ENCODE results near the gene C3orf18.
"Not testable (repeated sequence)": the region's sequence is repeated elsewhere in the genome, so short reads cannot be mapped to it uniquely, and the experiment has no call there.

The C3orf18 gene

DNA sequence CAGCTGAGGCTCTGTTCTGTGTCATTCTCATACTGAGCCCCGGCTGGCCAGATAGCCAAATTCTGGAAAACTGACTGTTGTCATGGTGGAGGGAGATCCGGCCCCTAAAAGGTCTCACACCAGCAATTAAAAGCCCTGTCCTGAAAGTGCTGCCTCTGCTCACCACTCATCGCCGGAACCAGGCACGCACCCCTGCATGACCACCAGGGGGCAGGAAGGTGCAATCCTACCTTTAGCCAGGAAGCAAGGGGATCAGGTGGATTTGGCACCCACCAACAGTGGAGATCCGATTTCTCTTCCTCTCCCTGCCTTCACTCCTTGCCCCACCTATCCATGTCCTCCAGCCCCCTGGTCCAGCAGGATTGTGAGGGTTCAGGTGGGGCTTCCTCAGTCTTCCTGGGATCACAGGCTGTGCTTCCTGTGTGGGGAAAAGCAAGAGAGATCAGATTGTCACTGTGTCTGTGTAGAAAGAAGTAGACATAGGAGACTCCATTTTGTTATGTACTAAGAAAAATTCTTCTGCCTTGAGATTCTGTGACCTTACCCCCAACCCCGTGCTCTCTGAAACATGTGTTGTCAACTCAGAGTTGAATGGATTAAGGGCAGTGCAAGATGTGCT lies 48.0 kb downstream of the C3orf18 start:
- peak; percentile 59 for DNase-seq

GRCh38 chr3:50518436-50518835 lies 49.1 kb downstream of the C3orf18 start:
- no peak for DNase-seq

DNA sequence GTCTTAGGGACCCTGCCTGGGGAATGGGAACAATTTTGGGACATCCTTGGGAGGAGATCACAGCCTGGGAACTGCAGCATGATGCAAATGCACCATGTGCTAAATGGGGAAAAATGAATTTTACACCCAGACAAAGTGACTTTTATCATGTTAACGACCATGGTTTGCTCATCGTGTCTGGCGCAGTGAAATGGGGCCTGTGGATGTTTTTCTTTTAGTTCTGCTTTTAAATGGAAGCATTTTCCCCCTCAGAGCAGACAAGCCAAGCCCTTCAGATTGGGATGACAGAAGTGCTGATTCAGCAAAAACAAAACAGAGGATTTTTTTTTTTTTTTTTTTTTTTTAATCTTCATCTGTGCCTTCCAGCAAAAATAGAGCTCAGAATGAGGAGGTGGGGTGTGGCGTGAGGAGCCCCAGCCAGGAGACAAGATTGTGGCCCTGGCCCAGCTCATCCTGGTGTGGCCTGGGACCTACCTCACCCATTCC lies 49.8 kb downstream of the C3orf18 start:
- DNase-seq = no peak

DNA sequence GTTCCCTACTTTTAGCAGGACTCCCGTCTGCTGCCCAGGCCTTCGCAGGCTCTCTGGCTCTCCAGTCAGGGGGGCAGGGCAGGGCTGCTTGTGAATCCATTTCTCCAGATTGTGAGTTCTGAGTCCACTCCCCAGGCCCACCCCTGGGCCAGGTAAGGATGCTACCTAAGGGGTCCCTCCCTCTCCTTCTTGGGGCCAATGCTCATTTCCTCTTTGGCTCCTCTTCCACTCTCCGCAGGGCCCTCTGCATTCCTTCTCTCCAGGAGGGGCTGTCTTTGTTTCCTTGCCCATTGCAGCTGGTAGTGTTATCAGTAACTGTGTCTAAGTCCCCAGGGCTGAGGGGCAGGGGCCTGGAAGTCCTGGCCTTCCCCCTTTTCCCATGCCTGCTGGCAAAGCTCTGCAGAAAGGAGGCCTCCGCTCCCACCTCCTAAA lies 51.1 kb downstream of the C3orf18 start:
- no peak for DNase-seq

GRCh38 chr3:50515565-50516439 lies 51.7 kb downstream of the C3orf18 start:
- no peak for DNase-seq

DNA sequence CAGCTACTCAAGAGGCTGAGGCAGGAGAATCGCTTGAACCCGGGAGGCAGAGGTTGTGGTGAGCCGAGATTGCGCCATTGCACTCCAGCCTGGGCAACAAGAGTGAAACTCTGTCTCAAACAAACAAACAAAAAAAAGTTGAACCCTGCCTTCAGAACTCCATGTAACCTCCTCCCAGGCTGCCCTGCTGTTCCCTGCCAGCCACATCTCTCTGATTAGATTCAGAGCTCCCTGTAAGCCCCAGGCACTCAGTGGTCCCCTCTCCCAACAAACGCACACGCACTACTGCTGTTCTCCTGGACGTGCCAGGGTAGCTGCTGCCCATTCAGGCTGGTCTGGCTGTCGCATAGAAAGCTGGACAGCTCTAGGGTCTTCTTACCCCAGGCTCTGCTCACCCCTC lies 54.6 kb downstream of the C3orf18 start:
- DNase-seq = not testable (repeated sequence)

DNA sequence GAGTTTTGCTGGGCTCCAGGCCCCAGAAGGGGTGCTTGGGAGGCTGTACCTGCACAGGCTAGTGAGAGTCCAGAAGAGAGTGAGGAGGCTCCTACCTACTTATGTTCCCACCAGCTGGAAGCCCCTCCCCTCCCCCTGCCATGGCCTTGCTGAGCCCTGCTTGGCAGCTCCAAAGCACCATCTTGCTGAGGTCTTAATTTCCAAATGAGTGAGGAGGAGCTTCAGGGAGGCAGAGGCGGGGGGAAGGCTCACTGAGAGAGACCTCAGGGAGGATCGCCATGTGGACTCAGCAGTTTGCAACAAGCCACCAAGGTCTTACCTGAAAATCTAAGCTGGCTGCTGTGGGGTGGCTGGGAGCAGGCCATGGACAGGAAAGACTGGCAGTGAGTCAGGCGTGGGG lies 55.4 kb downstream of the C3orf18 start:
- no peak for DNase-seq

DNA sequence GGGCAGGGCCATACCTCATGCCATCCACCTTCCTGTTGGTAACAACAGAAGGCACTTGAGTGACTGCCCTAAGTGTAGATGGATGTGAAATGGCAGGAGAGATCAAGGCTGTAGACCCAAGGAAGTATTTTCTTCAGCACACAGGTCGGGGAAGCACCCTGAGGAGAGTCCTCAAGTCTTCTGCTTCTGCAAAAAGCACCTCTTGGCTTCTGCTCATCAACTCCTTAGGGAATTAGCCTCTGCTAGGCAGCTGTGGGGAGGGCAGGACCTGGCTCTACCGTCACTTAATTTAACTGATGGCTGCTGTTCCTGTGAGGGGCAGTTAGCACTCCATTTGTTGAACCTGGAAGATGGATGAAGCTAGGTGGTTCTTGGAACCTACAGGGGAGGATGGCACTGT lies 57.2 kb downstream of the C3orf18 start:
- no peak for DNase-seq

DNA sequence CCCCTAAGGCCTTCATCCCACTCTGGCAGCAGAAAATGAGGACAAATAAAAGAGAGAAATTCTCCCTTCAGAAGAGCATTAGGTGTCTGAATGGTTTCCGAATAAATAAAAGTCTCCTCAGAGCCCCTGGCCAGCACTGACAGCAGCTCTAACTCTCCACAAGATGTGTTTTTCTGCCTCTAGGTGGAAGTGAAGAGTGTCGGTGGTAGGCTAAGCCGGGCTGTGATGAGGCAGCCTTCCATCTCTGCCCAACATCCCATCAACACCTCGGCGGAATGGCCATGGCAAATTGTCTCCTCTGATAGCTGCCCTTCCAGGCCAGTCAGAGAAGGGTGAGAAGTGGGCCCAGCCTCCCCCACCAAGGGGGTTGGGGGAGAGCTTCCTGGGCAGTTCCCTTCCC lies 57.8 kb downstream of the C3orf18 start:
- DNase-seq = no peak

GRCh38 chr3:50508821-50509220 lies 58.7 kb downstream of the C3orf18 start:
- DNase-seq = no peak

Measured in stimulated activated naive CD4-positive, alpha-beta T cell treated with Interleukin-2 at 50 U/mL for 16 hours (primary cell).